HepG2 (cell line): ENCODE data around the gene PIM3. TPM values are rescaled to one million over a fixed set of nuclear protein-coding genes. Genes with fewer than 3 reads are reported as not detected.

Experiments
- ATAC-seq: fragments of 200-7000 bp; cut with Tn5 transposase; 3 replicates; pipeline ENCODE4 v1.9.1; 2020; ENCODE audit warnings: mild to moderate bottlenecking, moderate library complexity
- BruUV-seq: library from RNA; stranded (reverse); fragments of 400-500 nt; replicated peaks from 2 replicates; lab custom pipeline; 2021; lab: Mats Ljungman, UMichigan
- CTCF ChIA-PET: fragments of 300-600 bp; formaldehyde crosslinking; extraction: SDS; loops from one replicate; lab custom pipeline; 2021; ENCODE audit warnings: low total read pairs, inconsistent platforms, low intra/inter-chr PET ratio; lab: Yijun Ruan, JAX
- POLR2A ChIA-PET: fragments of 350-600 bp; sonication (Branson Sonifier 250); formaldehyde crosslinking; loops from one replicate; lab custom pipeline; 2020; ENCODE audit warnings: antibody characterized with exemption, inconsistent platforms; lab: Yijun Ruan, JAX
- DNase-seq: peaks from one replicate; pipeline ENCODE4 v3.0.0-alpha.2; 2015; ENCODE audit warnings: low spot score
- FAIRE-seq: peaks from 3 replicates; lab custom pipeline; 2011; peaks lifted over from hg19 to GRCh38; lab: Jason Lieb, UNC
- H2AFZ ChIP-seq: one replicate; pipeline ENCODE4 v1.6.1; 2011; ENCODE audit warnings: low read length, inconsistent platforms
- H3K27ac ChIP-seq: fragments of 300-600 bp; 3 replicates; pipeline ENCODE4 v1.8.0; 2011; ENCODE audit warnings: mixed run types, mild to moderate bottlenecking, mixed read lengths, low read length, inconsistent platforms; ENCODE audit not compliant: insufficient read depth; ENCODE audit errors: extremely low read length
- H3K27me3 ChIP-seq, 2 experiments: fragments of 200-600 bp in 1 of 2; 2 replicates in 1 of 2; 3 replicates in 1 of 2; pipeline versions ENCODE4 v1.6.0 to v1.8.0; 2011; ENCODE audit warnings: low read length in 2 of 2, mild to moderate bottlenecking in 2 of 2, moderate library complexity in 2 of 2, inconsistent platforms in 1 of 2; ENCODE audit not compliant: insufficient read depth in 2 of 2, control insufficient read depth in 1 of 2
- H3K36me3 ChIP-seq, 2 experiments: fragments of 200-600 bp in 1 of 2; replicated peaks in 1 of 2; 2 replicates in 1 of 2; 3 replicates in 1 of 2; pipeline versions ENCODE4 v1.5.1 to v1.8.0; 2011; ENCODE audit warnings: low read length in 2 of 2, inconsistent platforms in 1 of 2; ENCODE audit not compliant: insufficient read depth in 2 of 2, control insufficient read depth in 1 of 2
- H3K4me1 ChIP-seq: 2 replicates; pipeline ENCODE4 v1.5.1; 2012; ENCODE audit warnings: low read length, inconsistent platforms; ENCODE audit not compliant: insufficient read depth
- H3K4me2 ChIP-seq: 2 replicates; pipeline ENCODE4 v1.6.0; 2011; ENCODE audit warnings: low read depth, low read length, inconsistent platforms
- H3K4me3 ChIP-seq, 3 experiments: fragments of 200-600 bp in 1 of 3; sonication (generic), shearing (Covaris generic) in 1 of 3; replicated peaks in 1 of 3; 2 replicates each; pipeline ENCODE4 v1.5.1; 2011 to 2016; ENCODE audit warnings: low read length in 3 of 3, inconsistent platforms in 2 of 3, low read depth in 2 of 3, mild to moderate bottlenecking in 2 of 3, control low read depth in 1 of 3, mixed read lengths in 1 of 3; ENCODE audit not compliant: insufficient read depth in 1 of 3
- H3K79me2 ChIP-seq: one replicate; pipeline ENCODE4 v1.6.1; 2011; ENCODE audit warnings: low read length, inconsistent platforms; ENCODE audit not compliant: insufficient read depth
- H3K9ac ChIP-seq: 2 replicates; pipeline ENCODE4 v1.6.0; 2011; ENCODE audit warnings: mild to moderate bottlenecking, low read depth, low read length, inconsistent platforms; ENCODE audit not compliant: insufficient read depth
- H3K9me3 ChIP-seq: 2 replicates; pipeline ENCODE4 v1.5.1; 2012; ENCODE audit warnings: mild to moderate bottlenecking, low read length
- H4K20me1 ChIP-seq: 2 replicates; pipeline ENCODE4 v1.6.0; 2011; ENCODE audit warnings: inconsistent platforms, mild to moderate bottlenecking, low read length, moderate library complexity; ENCODE audit not compliant: insufficient read depth
- KIAA2018 ChIP-seq: sonication (generic); formaldehyde crosslinking; IDR thresholded peaks from 2 replicates; pipeline ENCODE4 v1.5.0; 2020; ENCODE audit warnings: mild to moderate bottlenecking, missing genetic modification reagents, borderline replicate concordance
- PHF5A ChIP-seq: IDR thresholded peaks from one replicate; pipeline ENCODE4 v1.6.1; 2018; ENCODE audit warnings: low read depth, missing genetic modification reagents; ENCODE audit not compliant: unreplicated experiment
- PRPF4 ChIP-seq: fragments of 200-400 bp; formaldehyde crosslinking; IDR thresholded peaks from 2 replicates; pipeline ENCODE4 v1.6.1; 2016; ENCODE audit warnings: low read length, low read depth; ENCODE audit not compliant: poor library complexity, severe bottlenecking
- SNAPC2 ChIP-seq: sonication (generic); formaldehyde crosslinking; IDR thresholded peaks from 2 replicates; pipeline ENCODE4 v1.8.1; 2022; ENCODE audit warnings: mild to moderate bottlenecking, missing genetic modification reagents
- SP4 ChIP-seq: sonication (generic); formaldehyde crosslinking; IDR thresholded peaks from 2 replicates; pipeline ENCODE4 v1.8.1; 2023; ENCODE audit warnings: mild to moderate bottlenecking, missing genetic modification reagents
- ZBTB21 ChIP-seq: sonication (generic); formaldehyde crosslinking; IDR thresholded peaks from 2 replicates; pipeline ENCODE4 v1.4.0; 2020; ENCODE audit warnings: missing genetic modification reagents
- ZBTB25 ChIP-seq: IDR thresholded peaks from 2 replicates; pipeline ENCODE4 v1.6.1; 2018; ENCODE audit warnings: missing genetic modification reagents
- ZNF253 ChIP-seq: sonication (generic); formaldehyde crosslinking; IDR thresholded peaks from 2 replicates; pipeline ENCODE4 v1.8.0; 2022; ENCODE audit warnings: mild to moderate bottlenecking, missing genetic modification reagents, borderline replicate concordance
- ZNF256 ChIP-seq: sonication (generic); formaldehyde crosslinking; conservative IDR thresholded peaks from 2 replicates; pipeline ENCODE4 v1.4.0; 2020; ENCODE audit warnings: missing genetic modification reagents
- ZNF33B ChIP-seq: sonication (generic); formaldehyde crosslinking; IDR thresholded peaks from 2 replicates; pipeline ENCODE4 v1.5.1; 2020; ENCODE audit warnings: mild to moderate bottlenecking, missing genetic modification reagents
- ZNF382 ChIP-seq: sonication (generic); formaldehyde crosslinking; IDR thresholded peaks from 2 replicates; pipeline ENCODE4 v1.5.0; 2020; ENCODE audit warnings: missing genetic modification reagents, mild to moderate bottlenecking, borderline replicate concordance
- ZNF567 ChIP-seq: sonication (generic); formaldehyde crosslinking; IDR thresholded peaks from 2 replicates; pipeline ENCODE4 v1.8.1; 2023; ENCODE audit warnings: mild to moderate bottlenecking, missing genetic modification reagents, borderline replicate concordance
- ZNF746 ChIP-seq: sonication (generic); formaldehyde crosslinking; IDR thresholded peaks from 2 replicates; pipeline ENCODE4 v1.8.0; 2022; ENCODE audit warnings: mild to moderate bottlenecking, missing genetic modification reagents
- WGBS: methylation state at CpG from one replicate; pipeline ENCODE4 v1.1.6; 2017; ENCODE audit warnings: low lambda C conversion rate; 5-methylcytosine and 5-hydroxymethylcytosine counted together
- in situ Hi-C: cut with HindIII; loops from 2 replicates; pipeline ENCODE4 v1.10.0; 2017; ENCODE audit warnings: low pct_unique_long_range_greater_than_20kb; ENCODE audit not compliant: extremely low pct_ligation_motif_present
- intact Hi-C: fragments of 100-400 bp; cut with micrococcal nuclease; formaldehyde crosslinking; loops from one replicate; pipeline ENCODE4 v1.10.0; 2022; ENCODE audit not compliant: unreplicated experiment
- polyA plus RNA-seq, 8 experiments: library from polyadenylated mRNA; depleted of rRNA in 3 of 8; stranded (reverse) in 7 of 8; unstranded in 1 of 8; fragments of >200 nt; fragmentation: Illumina TruSeq in 4 of 8; extraction: Trizol in 4 of 8; gene quantifications; 2 replicates each; pipeline versions ENCODE4 v1.2.1 to v1.2.3, GENCODE V29; 2011 to 2016; ENCODE audit warnings: low read depth in 4 of 8, missing spikeins in 1 of 8, mixed read lengths in 1 of 8; ENCODE audit not compliant: insufficient read depth in 1 of 8
- total RNA-seq, 5 experiments: library from RNA; depleted of rRNA; stranded (reverse); fragments of >200 nt; fragmentation: Illumina TruSeq; extraction: Trizol; gene quantifications; 2 replicates each; pipeline ENCODE4 v1.2.3, GENCODE V29; 2016; ENCODE audit warnings: low read depth in 1 of 5

PIM3 gene
- total and polyA plus RNA-seq, 2 of the 13 experiments (the other 11 are each of a cell fraction or from before 2014, with no cell fraction given): 21.6 to 31.2 TPM

- no peak for TF ChIP-seq KIAA2018
- no peak for TF ChIP-seq ZNF256 (CRISPR knock-in tag)
These were observed 41.0 kb downstream of the PIM3 start (continued) for GRCh38 chr22:50001388-50002231.

GRCh38 chr22:50002791-50003190, 42.2 kb downstream of the PIM3 start:
- ChIA-PET CTCF (no interaction called here), POLR2A (no interaction called here)
- FAIRE-seq: no peak
- no peak overlapping the region for H2AFZ ChIP-seq
- no peak overlapping the region for H3K27ac ChIP-seq
- H3K4me2 ChIP-seq: no peak overlapping the region
- peaks cover 6 to 14% of the 10 kb centered on the region in 2 experiments; a peak in 4 of 5 replicates for H3K27me3 ChIP-seq
- no peaks in the 10 kb centered on the region for H3K36me3 ChIP-seq
- H4K20me1 ChIP-seq: no peaks in the 10 kb centered on the region
- H3K79me2 ChIP-seq: no peaks in the 10 kb centered on the region
- WGBS: 38% methylated on average over 7 of the region's 7 CpGs
- no peaks in the 10 kb centered on the region for H3K9me3 ChIP-seq
- H3K9ac ChIP-seq: no peak overlapping the region
- no peak for ATAC-seq
- intact Hi-C loops: no loop called here
- peaks cover 13% of the 10 kb centered on the region for H3K4me1 ChIP-seq
- no TSS peak for BruUV-seq
- in situ Hi-C loops: no loop called here
- DNase-seq: no peak
- H3K4me3 ChIP-seq: no peak overlapping the region
- TF ChIP-seq ZNF382 (CRISPR knock-in tag) (no peak), ZNF567 (CRISPR knock-in tag) (no peak), PHF5A (no peak), SNAPC2 (CRISPR knock-in tag) (no peak), PRPF4 (no peak), ZNF33B (CRISPR knock-in tag) (no peak), ZNF253 (CRISPR knock-in tag) (no peak), SP4 (CRISPR knock-in tag) (no peak), ZBTB21 (no peak), ZBTB25 (CRISPR knock-in tag) (no peak), ZNF746 (CRISPR knock-in tag) (no peak)
